ENCODE data around the gene OPRL1. TPM values are rescaled to one million over a fixed set of nuclear protein-coding genes. Genes with fewer than 3 reads are reported as not detected.

Gene OPRL1
- total RNA-seq, 1 experiment from 2014 or later: 0.59 TPM

GRCh38 chr20:64035933-64036345, 43.9 kb upstream of the OPRL1 start, which contains the start of gene C20orf204:
C20orf204 (plus strand) TSS chr20:64036182; CDS start chr20:64036324, 142 bp downstream.
- intact Hi-C loops (cut with micrococcal nuclease; ENCODE audit: unreplicated experiment): no loop called here

GRCh38 chr20:64036346-64037198, 43.3 kb upstream of the OPRL1 start:
- Histone ChIP-seq H3K27me3 (replicated peaks; ENCODE audit: control insufficient read depth, insufficient read depth, low read length) (no peaks in the 10 kb centered on the region), H3K36me3 (ENCODE audit: control insufficient read depth, insufficient read depth, low read length) (peaks cover 6% of the 10 kb centered on the region; the same call in 1 of the 2 replicates), H3K9me3 (no peaks in the 10 kb centered on the region), H3K4me3 (ENCODE audit: low read depth, low read length) (no peak overlapping the region), H3K4me1 (peaks cover 26% of the 10 kb centered on the region)
- ChIA-PET POLR2A (interaction anchor here (1.6 kb wide), 1 partner anchor 26 kb away, joined by 8 read pairs; the partner anchor contains the start of gene TCEA2), CTCF (interaction anchor here (0.5 to 6.2 kb wide), 6 partner anchors 12 to 84 kb away, joined by 4 to 101 read pairs (median 16); partner anchors contain the start of genes PRPF6 and TCEA2)
- H3K36me3 Mint-ChIP-seq (ENCODE audit: insufficient read depth, unreplicated experiment): peaks cover 76% of the 10 kb centered on the region
- no peaks in the 10 kb centered on the region for H3K9me3 Mint-ChIP-seq (ENCODE audit: unreplicated experiment)
- no peaks in the 10 kb centered on the region for H3K4me1 Mint-ChIP-seq (ENCODE audit: low read depth, unreplicated experiment)
- peak overlapping the region; percentile 68 for H3K27ac Mint-ChIP-seq (ENCODE audit: unreplicated experiment)
- DNase-seq: no peak
- H3K27me3 Mint-ChIP-seq (ENCODE audit: insufficient read depth, unreplicated experiment): peaks cover 3% of the 10 kb centered on the region
- no TSS peak for BruUV-seq (replicated peaks)
- no peak overlapping the region for H3K4me3 Mint-ChIP-seq (ENCODE audit: unreplicated experiment)
- intact Hi-C loops (cut with micrococcal nuclease; ENCODE audit: unreplicated experiment): no loop called here
- TF ChIP-seq, protein P1, sequence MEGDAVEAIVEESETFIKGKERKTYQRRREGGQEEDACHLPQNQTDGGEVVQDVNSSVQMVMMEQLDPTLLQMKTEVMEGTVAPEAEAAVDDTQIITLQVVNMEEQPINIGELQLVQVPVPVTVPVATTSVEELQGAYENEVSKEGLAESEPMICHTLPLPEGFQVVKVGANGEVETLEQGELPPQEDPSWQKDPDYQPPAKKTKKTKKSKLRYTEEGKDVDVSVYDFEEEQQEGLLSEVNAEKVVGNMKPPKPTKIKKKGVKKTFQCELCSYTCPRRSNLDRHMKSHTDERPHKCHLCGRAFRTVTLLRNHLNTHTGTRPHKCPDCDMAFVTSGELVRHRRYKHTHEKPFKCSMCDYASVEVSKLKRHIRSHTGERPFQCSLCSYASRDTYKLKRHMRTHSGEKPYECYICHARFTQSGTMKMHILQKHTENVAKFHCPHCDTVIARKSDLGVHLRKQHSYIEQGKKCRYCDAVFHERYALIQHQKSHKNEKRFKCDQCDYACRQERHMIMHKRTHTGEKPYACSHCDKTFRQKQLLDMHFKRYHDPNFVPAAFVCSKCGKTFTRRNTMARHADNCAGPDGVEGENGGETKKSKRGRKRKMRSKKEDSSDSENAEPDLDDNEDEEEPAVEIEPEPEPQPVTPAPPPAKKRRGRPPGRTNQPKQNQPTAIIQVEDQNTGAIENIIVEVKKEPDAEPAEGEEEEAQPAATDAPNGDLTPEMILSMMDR (IDR thresholded peaks at IDR 0.05; ENCODE audit: insufficient read depth in 1 of 2, low read depth in 1 of 2, low read length in 1 of 2, severe bottlenecking in 1 of 2, unreplicated experiment in 1 of 2): no peak

More at GRCh38 chr20:64035933-64036345, 43.9 kb upstream of the OPRL1 start, which contains the start of gene C20orf204:
- TF ChIP-seq, protein P1 (IDR thresholded peaks at IDR 0.05; ENCODE audit: insufficient read depth in 1 of 2, low read depth in 1 of 2, low read length in 1 of 2, severe bottlenecking in 1 of 2, unreplicated experiment in 1 of 2): no peak
- Mint-ChIP-seq H3K9me3 (ENCODE audit: unreplicated experiment) (no peaks in the 10 kb centered on the region), H3K27me3 (ENCODE audit: insufficient read depth, unreplicated experiment) (peaks cover 3% of the 10 kb centered on the region), H3K27ac (ENCODE audit: unreplicated experiment) (peak within 1 kb of the TSS; percentile 68), H3K4me3 (ENCODE audit: unreplicated experiment) (no peak within 1 kb of the TSS), H3K36me3 (ENCODE audit: insufficient read depth, unreplicated experiment) (peaks cover 82% of the 10 kb centered on the region), H3K4me1 (ENCODE audit: low read depth, unreplicated experiment) (peaks cover 4% of the 10 kb centered on the region)
- ChIA-PET CTCF (interaction anchor here (0.5 to 6.2 kb wide), 4 partner anchors 12 to 66 kb away, joined by 4 to 101 read pairs (median 5); partner anchors contain the start of genes PRPF6 and TCEA2), POLR2A (no interaction called here)
- Histone ChIP-seq H3K4me3 (ENCODE audit: low read depth, low read length) (no peak within 1 kb of the TSS), H3K4me1 (peaks cover 30% of the 10 kb centered on the region), H3K36me3 (ENCODE audit: control insufficient read depth, insufficient read depth, low read length) (peaks cover 6% of the 10 kb centered on the region; the same call in 1 of the 2 replicates), H3K27me3 (replicated peaks; ENCODE audit: control insufficient read depth, insufficient read depth, low read length) (no peaks in the 10 kb centered on the region), H3K9me3 (no peaks in the 10 kb centered on the region)
- peak; percentile 39 to 59 for DNase-seq
- BruUV-seq (replicated peaks): no TSS peak

GRCh38 chr20:64037199-64037497, 42.7 kb upstream of the OPRL1 start:
- Mint-ChIP-seq H3K27ac (ENCODE audit: unreplicated experiment) (no peak overlapping the region), H3K27me3 (ENCODE audit: insufficient read depth, unreplicated experiment) (peaks cover 3% of the 10 kb centered on the region), H3K36me3 (ENCODE audit: insufficient read depth, unreplicated experiment) (peaks cover 70% of the 10 kb centered on the region), H3K4me1 (ENCODE audit: low read depth, unreplicated experiment) (no peaks in the 10 kb centered on the region), H3K9me3 (ENCODE audit: unreplicated experiment) (no peaks in the 10 kb centered on the region), H3K4me3 (ENCODE audit: unreplicated experiment) (peak overlapping the region; percentile 87)
- POLR2A ChIA-PET: interaction anchor here (1.6 kb wide), 1 partner anchor 25 kb away, joined by 8 read pairs; the partner anchor contains the start of gene TCEA2
- no peaks in the 10 kb centered on the region for H3K9me3 ChIP-seq
- DNase-seq: no peak
- intact Hi-C loops (cut with micrococcal nuclease; ENCODE audit: unreplicated experiment): no loop called here
- CTCF ChIA-PET: interaction anchor here (1.4 to 6.2 kb wide), 5 partner anchors 15 to 84 kb away, joined by 5 to 101 read pairs (median 51); partner anchors contain the start of genes PRPF6, SOX18 and TCEA2
- peaks cover under 1% of the 10 kb centered on the region; the same call in 1 of the 2 replicates for H3K36me3 ChIP-seq (ENCODE audit: control insufficient read depth, insufficient read depth, low read length)
- H3K27me3 ChIP-seq (replicated peaks; ENCODE audit: control insufficient read depth, insufficient read depth, low read length): no peaks in the 10 kb centered on the region
- H3K4me1 ChIP-seq: peaks cover 26% of the 10 kb centered on the region
- no TSS peak for BruUV-seq (replicated peaks)
- TF ChIP-seq, protein P1 (IDR thresholded peaks at IDR 0.05; ENCODE audit: insufficient read depth in 1 of 2, low read depth in 1 of 2, low read length in 1 of 2, severe bottlenecking in 1 of 2, unreplicated experiment in 1 of 2): no peak
- H3K4me3 ChIP-seq (ENCODE audit: low read depth, low read length): no peak overlapping the region

Data from Caco-2 (cell line).